GM10266 (cell line): Measurements from ENCODE around the gene ASCC3.

ENCODE experiments used
- DNase-seq: peaks from one replicate; pipeline ENCODE4 v3.0.0; 2012; ENCODE audit errors: extremely low spot score
- CTCF ChIP-seq: IDR thresholded peaks from 2 replicates; pipeline ENCODE4 v1.5.1; 2012; ENCODE audit warnings: mild to moderate bottlenecking, low read depth; ENCODE audit not compliant: control insufficient read depth, insufficient read depth; ENCODE audit errors: missing control alignments

Gene ASCC3

GRCh38 chr6:100918152-100918551, 37.0 kb upstream of the ASCC3 start:
- no peak for TF ChIP-seq CTCF
- DNase-seq: no peak

- no peak for DNase-seq
Observed at GRCh38 chr6:100915876-100916275, 34.7 kb upstream of the ASCC3 start.

GRCh38 chr6:100913400-100914276, 32.5 kb upstream of the ASCC3 start:
- TF ChIP-seq CTCF: no peak
- DNase-seq: no peak

More at GRCh38 chr6:100915876-100916275, 34.7 kb upstream of the ASCC3 start:
- TF ChIP-seq CTCF: no peak

- TF ChIP-seq CTCF: no peak
- DNase-seq: no peak
Observed at GRCh38 chr6:100906325-100906724, 25.2 kb upstream of the ASCC3 start.

- no peak for TF ChIP-seq CTCF
- no peak for DNase-seq
Observed at GRCh38 chr6:100905067-100905466, 23.9 kb upstream of the ASCC3 start.

- no peak for TF ChIP-seq CTCF
- DNase-seq: no peak
Observed at GRCh38 chr6:100904316-100904715, 23.2 kb upstream of the ASCC3 start.

- DNase-seq: no peak
Observed at GRCh38 chr6:100901582-100901981, 20.5 kb upstream of the ASCC3 start.

More at GRCh38 chr6:100901582-100901981, 20.5 kb upstream of the ASCC3 start:
- TF ChIP-seq CTCF: no peak
